ENCODE results near the gene FGFR3. TPM values are rescaled to one million over a fixed set of nuclear protein-coding genes. Genes with fewer than 3 reads are reported as not detected.
A peak's percentile ranks its signal among the peaks of the same experiment; 100 is the strongest.
"Not testable (repeated sequence)": the region's sequence is repeated elsewhere in the genome, so short reads cannot be mapped to it uniquely, and the experiment has no call there.

FGFR3 gene
- total RNA-seq, 3 donors from 2014 or later (not counting 1 experiment from before 2014, with no cell fraction given) = not detected

GRCh38 chr4:1842339-1842895 is 49.3 kb downstream of the FGFR3 start:
- peaks cover 6% of the 10 kb centered on the region for H3K4me1 ChIP-seq (ENCODE audit: control insufficient read depth, insufficient read depth, low read length)
- no peak overlapping the region for H3K27ac ChIP-seq (ENCODE audit: low read length)
- peaks cover 23 to 25% of the 10 kb centered on the region in 2 donors for H3K4me1 Mint-ChIP-seq
- no peak overlapping the region for H3K4me3 ChIP-seq (ENCODE audit: low read length)
- WGBS (ENCODE audit: insufficient coverage) = 96% methylated on average over 13 of the region's 13 CpGs
- no peaks in the 10 kb centered on the region for H3K27me3 Mint-ChIP-seq (ENCODE audit: low read depth in 2 of 2)
- H3K36me3 ChIP-seq (ENCODE audit: control insufficient read depth, insufficient read depth, low read length) = peaks cover 45% of the 10 kb centered on the region
- no peaks in the 10 kb centered on the region for H3K27me3 ChIP-seq (ENCODE audit: control insufficient read depth, insufficient read depth, low read length)
- intact Hi-C loops (cut with micrococcal nuclease) = no loop called here
- no peak for TF ChIP-seq CTCF (IDR thresholded peaks at IDR 0.05)
- peaks cover 7% of the 10 kb centered on the region for H3K36me3 Mint-ChIP-seq
- ATAC-seq (no peak), DNase-seq (no peak)
- H3K4me3 Mint-ChIP-seq = no peak overlapping the region
- no peaks in the 10 kb centered on the region for H3K9me3 Mint-ChIP-seq
- peak overlapping the region in 1 of 2 donors; percentile 29 for H3K27ac Mint-ChIP-seq
- no peaks in the 10 kb centered on the region for H3K9me3 ChIP-seq (ENCODE audit: control insufficient read depth, insufficient read depth, low read length)

GRCh38 chr4:1842993-1843448 is 49.9 kb downstream of the FGFR3 start:
- Mint-ChIP-seq H3K36me3 (peaks cover 7% of the 10 kb centered on the region), H3K27ac (no peak overlapping the region), H3K4me3 (no peak overlapping the region), H3K9me3 (no peaks in the 10 kb centered on the region), H3K27me3 (ENCODE audit: low read depth in 2 of 2) (no peaks in the 10 kb centered on the region), H3K4me1 (peaks cover 23 to 25% of the 10 kb centered on the region in 2 donors)
- Histone ChIP-seq H3K27ac (ENCODE audit: low read length) (no peak overlapping the region), H3K9me3 (ENCODE audit: control insufficient read depth, insufficient read depth, low read length) (no peaks in the 10 kb centered on the region), H3K27me3 (ENCODE audit: control insufficient read depth, insufficient read depth, low read length) (no peaks in the 10 kb centered on the region), H3K4me3 (ENCODE audit: low read length) (no peak overlapping the region), H3K36me3 (ENCODE audit: control insufficient read depth, insufficient read depth, low read length) (peaks cover 45% of the 10 kb centered on the region), H3K4me1 (ENCODE audit: control insufficient read depth, insufficient read depth, low read length) (peaks cover 6% of the 10 kb centered on the region)
- ATAC-seq = no peak
- 92% methylated on average over 17 of the region's 17 CpGs for WGBS (ENCODE audit: insufficient coverage)
- no peak for DNase-seq
- intact Hi-C loops (cut with micrococcal nuclease) = no loop called here
- no peak for TF ChIP-seq CTCF (IDR thresholded peaks at IDR 0.05)

GRCh38 chr4:1843852-1844251 is 50.8 kb downstream of the FGFR3 start:
- H3K27me3 ChIP-seq (ENCODE audit: control insufficient read depth, insufficient read depth, low read length) = no peaks in the 10 kb centered on the region
- ATAC-seq (no peak), DNase-seq (no peak)
- intact Hi-C loops (cut with micrococcal nuclease) = no loop called here
- Mint-ChIP-seq H3K27me3 (ENCODE audit: low read depth in 2 of 2) (no peaks in the 10 kb centered on the region), H3K36me3 (peaks cover 5% of the 10 kb centered on the region), H3K27ac (no peak overlapping the region), H3K4me1 (peaks cover 23 to 25% of the 10 kb centered on the region in 2 donors), H3K9me3 (no peaks in the 10 kb centered on the region), H3K4me3 (no peak overlapping the region)
- TF ChIP-seq CTCF (IDR thresholded peaks at IDR 0.05) = no peak
- WGBS (ENCODE audit: insufficient coverage) = 96% methylated on average over 10 of the region's 10 CpGs
- no peak overlapping the region for H3K4me3 ChIP-seq (ENCODE audit: low read length)
- H3K36me3 ChIP-seq (ENCODE audit: control insufficient read depth, insufficient read depth, low read length) = peaks cover 40% of the 10 kb centered on the region
- H3K9me3 ChIP-seq (ENCODE audit: control insufficient read depth, insufficient read depth, low read length) = no peaks in the 10 kb centered on the region
- H3K27ac ChIP-seq (ENCODE audit: low read length) = no peak overlapping the region
- peaks cover 6% of the 10 kb centered on the region for H3K4me1 ChIP-seq (ENCODE audit: control insufficient read depth, insufficient read depth, low read length)

- H3K9me3 ChIP-seq (ENCODE audit: control insufficient read depth, insufficient read depth, low read length); ATAC-seq; H3K27me3 ChIP-seq (ENCODE audit: control insufficient read depth, insufficient read depth, low read length); H3K36me3 Mint-ChIP-seq; H3K27me3 Mint-ChIP-seq (ENCODE audit: low read depth in 2 of 2); H3K27ac Mint-ChIP-seq; H3K27ac ChIP-seq (ENCODE audit: low read length); H3K9me3 Mint-ChIP-seq; H3K4me3 Mint-ChIP-seq; DNase-seq; H3K4me3 ChIP-seq (ENCODE audit: low read length); intact Hi-C loops (cut with micrococcal nuclease); H3K4me1 ChIP-seq (ENCODE audit: control insufficient read depth, insufficient read depth, low read length): not testable (repeated sequence)
- peaks cover 32% of the 10 kb centered on the region for H3K36me3 ChIP-seq (ENCODE audit: control insufficient read depth, insufficient read depth, low read length)
- WGBS (ENCODE audit: insufficient coverage) = 98% methylated on average over 10 of the region's 10 CpGs
- peaks cover 18 to 25% of the 10 kb centered on the region in 2 donors for H3K4me1 Mint-ChIP-seq
Measured at GRCh38 chr4:1844618-1845017, 51.5 kb downstream of the FGFR3 start.
